GM23338 (cell line): ENCODE measurements around the gene CPLX1. TPM values are rescaled to one million over a fixed set of nuclear protein-coding genes. Genes with fewer than 3 reads are reported as not detected.

Experiments used
- ATAC-seq: fragments of 200-7000 bp; cut with Tn5 transposase; 3 replicates; pipeline ENCODE4 v1.9.1; 2020
- DNase-seq: peaks from one replicate; pipeline ENCODE4 v3.0.0-alpha.2; 2015; ENCODE audit warnings: low spot score
- H2AFZ ChIP-seq: fragments of 200-600 bp; sonication (generic); 2 replicates; pipeline ENCODE4 v1.8.0; 2016; ENCODE audit warnings: antibody characterized with exemption, mild to moderate bottlenecking, moderate library complexity
- H3F3A ChIP-seq: fragments of 200-600 bp; sonication (generic); replicated peaks from 2 replicates; pipeline ENCODE4 v1.8.0; 2017; ENCODE audit warnings: antibody characterized with exemption, mixed run types, low read depth
- H3K27ac ChIP-seq: fragments of 200-600 bp; sonication (generic); 2 replicates; pipeline ENCODE4 v1.6.1; 2016; ENCODE audit warnings: low read depth
- H3K27me3 ChIP-seq: fragments of 200-600 bp; sonication (generic); 2 replicates; pipeline ENCODE4 v1.8.0; 2016; ENCODE audit warnings: mild to moderate bottlenecking, mixed run types, moderate library complexity; ENCODE audit not compliant: insufficient read depth
- H3K36me3 ChIP-seq: fragments of 200-600 bp; sonication (generic); 2 replicates; pipeline ENCODE4 v1.8.0; 2016; ENCODE audit warnings: mild to moderate bottlenecking; ENCODE audit not compliant: insufficient read depth
- H3K4me1 ChIP-seq: fragments of 200-600 bp; sonication (generic); 2 replicates; pipeline ENCODE4 v1.8.0; 2016; ENCODE audit warnings: mild to moderate bottlenecking, moderate library complexity; ENCODE audit not compliant: insufficient read depth
- H3K4me2 ChIP-seq: fragments of 200-600 bp; sonication (generic); 2 replicates; pipeline ENCODE4 v1.7.1; 2017; ENCODE audit warnings: mixed run types
- H3K4me3 ChIP-seq: fragments of 200-600 bp; sonication (generic); 2 replicates; pipeline ENCODE4 v1.6.1; 2016; ENCODE audit warnings: mixed run types
- H3K79me2 ChIP-seq: fragments of 200-600 bp; sonication (generic); replicated peaks from 2 replicates; pipeline ENCODE4 v1.8.0; 2017; ENCODE audit warnings: mild to moderate bottlenecking; ENCODE audit not compliant: insufficient read depth
- H3K9me2 ChIP-seq: fragments of 200-600 bp; sonication (generic); 2 replicates; pipeline ENCODE4 v1.8.0; 2017; ENCODE audit not compliant: insufficient read depth
- H4K20me1 ChIP-seq: fragments of 200-600 bp; sonication (generic); replicated peaks from 2 replicates; pipeline ENCODE4 v1.8.0; 2017; ENCODE audit warnings: mild to moderate bottlenecking; ENCODE audit not compliant: insufficient read depth
- H3K27ac Mint-ChIP-seq: 2 replicates; pipeline ENCODE4 v1.8.0; 2020; ENCODE audit warnings: inconsistent platforms, mild to moderate bottlenecking, moderate library complexity, mixed read lengths
- H3K27me3 Mint-ChIP-seq: 3 replicates; pipeline ENCODE4 v1.8.0; 2022; ENCODE audit warnings: low read depth, mild to moderate bottlenecking, moderate library complexity, mixed read lengths, inconsistent platforms; ENCODE audit not compliant: insufficient read depth, poor library complexity
- H3K36me3 Mint-ChIP-seq: 3 replicates; pipeline ENCODE4 v1.8.0; 2021; ENCODE audit warnings: low read depth, mild to moderate bottlenecking, inconsistent platforms, moderate library complexity, mixed read lengths
- H3K4me1 Mint-ChIP-seq: 3 replicates; pipeline ENCODE4 v1.8.0; 2020; ENCODE audit warnings: mild to moderate bottlenecking, inconsistent platforms, mixed read lengths
- H3K4me3 Mint-ChIP-seq: 3 replicates; pipeline ENCODE4 v1.8.0; 2021; ENCODE audit warnings: moderate library complexity, mild to moderate bottlenecking, inconsistent platforms, mixed read lengths
- H3K9me3 Mint-ChIP-seq: 3 replicates; pipeline ENCODE4 v1.8.0; 2020; ENCODE audit warnings: moderate library complexity, mild to moderate bottlenecking, inconsistent platforms, mixed read lengths
- CREB1 ChIP-seq: fragments of 250-450 bp; sonication (Bioruptor Pico); IDR thresholded peaks from 2 replicates; pipeline ENCODE4 v1.5.0; 2020; ENCODE audit warnings: low read depth, mild to moderate bottlenecking, moderate library complexity
- CTCF ChIP-seq, 2 experiments: fragments of 200-600 bp in 1 of 2; sonication (generic) in 1 of 2; conservative IDR thresholded peaks; 2 replicates each; pipeline versions ENCODE4 v1.5.1 to v1.6.1; 2016 to 2017; ENCODE audit warnings: antibody characterized with exemption in 2 of 2, low read depth in 2 of 2, mild to moderate bottlenecking in 2 of 2, moderate library complexity in 1 of 2
- ETS1 ChIP-seq: IDR thresholded peaks from 2 replicates; pipeline ENCODE4 v1.6.1; 2016; ENCODE audit warnings: antibody characterized with exemption
- EZH2 ChIP-seq: fragments of 200-600 bp; sonication (generic); IDR thresholded peaks from one replicate; pipeline ENCODE4 v1.8.0; 2017; ENCODE audit warnings: antibody characterized with exemption, mild to moderate bottlenecking, low read depth; ENCODE audit not compliant: unreplicated experiment
- EZH2phosphoT487 ChIP-seq: fragments of 200-600 bp; sonication (generic); IDR thresholded peaks from one replicate; pipeline ENCODE4 v1.8.1; 2018; ENCODE audit warnings: antibody characterized with exemption; ENCODE audit not compliant: unreplicated experiment
- JUNB ChIP-seq: IDR thresholded peaks from one replicate; pipeline ENCODE4 v1.6.1; 2016; ENCODE audit warnings: antibody characterized with exemption; ENCODE audit not compliant: unreplicated experiment
- NANOG ChIP-seq: IDR thresholded peaks from 2 replicates; pipeline ENCODE4 v1.6.1; 2016; ENCODE audit warnings: antibody characterized with exemption, borderline replicate concordance
- POLR2AphosphoS5 ChIP-seq: IDR thresholded peaks from 2 replicates; pipeline ENCODE4 v1.6.1; 2016; ENCODE audit warnings: antibody characterized with exemption, low read depth
- REST ChIP-seq: IDR thresholded peaks from one replicate; pipeline ENCODE4 v1.6.1; 2018; ENCODE audit warnings: antibody characterized with exemption; ENCODE audit not compliant: unreplicated experiment
- STAT1 ChIP-seq: IDR thresholded peaks from one replicate; pipeline ENCODE4 v1.6.1; 2016; ENCODE audit warnings: antibody characterized with exemption; ENCODE audit not compliant: unreplicated experiment
- ZNF114 ChIP-seq: fragments of 250-450 bp; sonication (Bioruptor Pico); IDR thresholded peaks from 2 replicates; pipeline ENCODE4 v1.5.0; 2020; ENCODE audit warnings: mild to moderate bottlenecking, moderate library complexity
- ZNF331 ChIP-seq: fragments of 250-450 bp; sonication (Bioruptor Pico); IDR thresholded peaks from 2 replicates; pipeline ENCODE4 v1.5.0; 2020; ENCODE audit warnings: low read depth, mild to moderate bottlenecking, moderate library complexity
- ZNF462 ChIP-seq: fragments of 250-450 bp; sonication (Bioruptor Pico); IDR thresholded peaks from 2 replicates; pipeline ENCODE4 v1.5.0; 2020; ENCODE audit warnings: mild to moderate bottlenecking, moderate library complexity
- polyA plus RNA-seq: library from polyadenylated mRNA; unstranded; fragments of >200 nt; fragmentation: Nextera tagmentation; extraction: Ambion mirVana; gene quantifications from 2 replicates; pipeline ENCODE4 v1.2.1, GENCODE V29; 2016
- total RNA-seq: library from RNA; depleted of rRNA; stranded (reverse); fragments of >200 nt; shearing (Covaris generic); gene quantifications from 2 replicates; pipeline ENCODE4 v1.2.3, GENCODE V29; 2014

CPLX1 gene
- total and polyA plus RNA-seq, 2 experiments from 2014 or later: 0.86 to 0.97 TPM

- H3K36me3 Mint-ChIP-seq: no peaks in the 10 kb centered on the region; the same call in 2 of the 3 replicates
- Histone ChIP-seq H3K36me3 (no peaks in the 10 kb centered on the region), H2AFZ (no peak overlapping the region), H3K27ac (no peak overlapping the region), H3K27me3 (peaks cover 63% of the 10 kb centered on the region), H3K4me2 (no peak overlapping the region), H3F3A (0 out of 2 replicates have a peak, but pooled peaks cover 9% of the 10 kb centered on the region), H3K4me1 (peaks cover 26% of the 10 kb centered on the region), H3K4me3 (no peak overlapping the region), H4K20me1 (no peaks in the 10 kb centered on the region), H3K9me2 (no peaks in the 10 kb centered on the region), H3K79me2 (no peaks in the 10 kb centered on the region)
- no peak for TF ChIP-seq EZH2
- no peak for TF ChIP-seq STAT1
- TF ChIP-seq ZNF114 (CRISPR knock-in tag): no peak
- no peak for TF ChIP-seq ZNF462 (CRISPR knock-in tag)
- no peak for TF ChIP-seq CTCF (conservative IDR thresholded peaks at IDR 0.05; ENCODE audit: low read depth in 2 of 2)
- no peak for TF ChIP-seq POLR2AphosphoS5
- no peak for TF ChIP-seq JUNB
- no peak for TF ChIP-seq EZH2phosphoT487
- TF ChIP-seq CREB1: no peak
- no peak for TF ChIP-seq NANOG
- no peak for TF ChIP-seq REST
- no peak for TF ChIP-seq ZNF331
- no peak for TF ChIP-seq ETS1
- H3K27ac Mint-ChIP-seq: no peak overlapping the region
- H3K9me3 Mint-ChIP-seq: no peaks in the 10 kb centered on the region; the same call in 2 of the 3 replicates
- DNase-seq: no peak
- H3K27me3 Mint-ChIP-seq: peaks cover 57% of the 10 kb centered on the region
- peaks cover 30% of the 10 kb centered on the region for H3K4me1 Mint-ChIP-seq
- H3K4me3 Mint-ChIP-seq: no peak overlapping the region
- no peak for ATAC-seq
These were observed 35.5 kb downstream of the CPLX1 start for GRCh38 chr4:790466-790820.
